CD4-positive, alpha-beta T cell treated with Interleukin-4 for 4 hours (primary cell): ENCODE results near the gene DHRS1.

Experiments
- DNase-seq: peaks from one replicate; pipeline ENCODE4 v3.0.0-alpha.2; 2020

The DHRS1 gene

DNA sequence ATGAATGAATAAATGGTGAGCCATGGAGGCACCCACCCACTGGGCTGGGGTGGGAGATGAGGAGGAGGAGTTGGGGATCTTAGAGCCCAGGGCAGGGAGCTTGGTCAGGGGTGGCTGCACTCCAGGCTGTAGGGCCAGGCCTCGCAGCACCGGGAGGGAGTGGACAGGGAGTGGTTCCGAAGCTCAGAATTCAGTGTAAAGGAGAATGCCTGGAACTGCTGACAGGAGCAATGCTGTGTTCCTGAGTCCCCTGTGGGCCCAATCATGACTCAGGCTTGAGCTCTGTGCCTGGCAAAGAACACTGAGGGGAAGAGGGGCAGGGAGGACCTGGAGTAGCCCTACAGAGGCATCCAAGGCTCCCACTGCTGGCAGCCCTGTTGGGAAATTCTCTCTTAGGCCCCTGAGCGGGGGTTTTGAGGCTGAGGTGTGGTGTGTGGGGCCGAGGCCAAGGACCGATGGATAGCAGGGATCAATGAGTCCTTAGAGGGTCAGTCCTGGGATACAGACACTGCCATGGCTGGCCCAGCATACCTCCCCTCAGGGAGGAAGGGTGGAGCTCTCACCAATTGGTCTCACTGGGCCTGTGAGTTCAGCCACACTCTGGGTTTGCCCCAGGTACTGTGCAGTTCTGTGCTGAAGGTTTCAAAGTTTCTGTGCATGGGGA is 18.7 kb downstream of the DHRS1 start:
- DNase-seq: no peak

DNA sequence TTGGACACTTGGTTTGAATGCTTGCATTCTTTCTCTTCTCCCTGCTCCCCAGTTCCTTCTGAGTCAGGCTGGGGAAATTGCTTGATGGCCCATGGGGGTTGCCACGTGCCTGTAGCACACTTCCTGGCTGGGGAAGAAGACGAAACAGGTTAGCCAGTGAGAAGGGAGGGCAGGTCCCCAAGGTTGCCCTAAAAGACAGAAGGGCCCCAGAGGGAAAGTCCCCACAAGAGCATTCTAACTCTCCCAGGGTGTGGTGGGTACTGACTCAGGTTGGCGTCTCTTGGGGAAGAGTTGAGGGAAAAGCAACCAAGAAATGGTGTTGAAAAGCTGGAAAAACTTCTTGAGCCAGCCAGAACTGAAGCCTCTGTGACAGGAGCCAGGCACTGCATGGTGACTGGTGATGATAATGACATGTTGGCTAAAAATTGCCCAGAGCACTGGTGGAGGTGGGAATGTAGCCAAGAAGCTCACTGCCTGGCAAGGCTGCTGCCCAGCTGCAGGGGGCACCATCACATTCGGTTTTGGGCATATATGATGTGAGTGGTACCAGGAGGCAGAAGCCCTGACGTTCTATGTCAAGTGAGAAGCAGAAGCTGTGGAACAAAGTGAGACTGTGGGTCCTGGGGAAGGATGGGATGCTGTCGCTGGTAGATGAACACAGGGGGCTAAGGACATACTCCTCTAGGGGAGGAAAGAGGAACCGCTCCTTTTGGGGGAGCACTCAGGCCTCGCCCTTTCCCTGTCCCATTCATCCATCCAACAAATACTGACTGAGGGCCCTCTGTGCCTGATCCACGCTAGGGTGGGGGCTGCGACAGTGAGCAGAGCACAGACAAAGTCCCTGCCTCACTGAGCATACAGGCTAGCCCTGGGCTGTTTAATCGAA is 20.0 kb downstream of the DHRS1 start:
- DNase-seq: peak; percentile 70

DNA sequence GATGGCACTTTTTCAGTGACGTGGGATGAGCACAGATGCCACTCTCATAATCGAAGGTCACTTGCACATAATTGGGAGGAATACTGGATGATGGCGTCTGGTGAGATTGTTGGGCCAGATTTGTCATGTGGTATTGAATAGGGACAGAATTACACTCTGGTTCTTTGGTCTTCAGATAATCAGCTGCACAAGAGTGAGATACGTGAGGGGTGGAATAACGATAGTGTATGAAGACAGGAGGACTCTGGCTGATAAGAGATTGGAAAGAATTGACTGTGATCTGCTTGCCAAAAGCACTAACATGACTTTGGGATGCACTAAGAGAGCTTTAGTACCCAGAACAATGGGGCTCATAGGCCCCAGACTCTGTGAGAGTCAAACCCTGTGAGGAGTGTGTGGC is 21.2 kb downstream of the DHRS1 start:
- no peak for DNase-seq

DNA sequence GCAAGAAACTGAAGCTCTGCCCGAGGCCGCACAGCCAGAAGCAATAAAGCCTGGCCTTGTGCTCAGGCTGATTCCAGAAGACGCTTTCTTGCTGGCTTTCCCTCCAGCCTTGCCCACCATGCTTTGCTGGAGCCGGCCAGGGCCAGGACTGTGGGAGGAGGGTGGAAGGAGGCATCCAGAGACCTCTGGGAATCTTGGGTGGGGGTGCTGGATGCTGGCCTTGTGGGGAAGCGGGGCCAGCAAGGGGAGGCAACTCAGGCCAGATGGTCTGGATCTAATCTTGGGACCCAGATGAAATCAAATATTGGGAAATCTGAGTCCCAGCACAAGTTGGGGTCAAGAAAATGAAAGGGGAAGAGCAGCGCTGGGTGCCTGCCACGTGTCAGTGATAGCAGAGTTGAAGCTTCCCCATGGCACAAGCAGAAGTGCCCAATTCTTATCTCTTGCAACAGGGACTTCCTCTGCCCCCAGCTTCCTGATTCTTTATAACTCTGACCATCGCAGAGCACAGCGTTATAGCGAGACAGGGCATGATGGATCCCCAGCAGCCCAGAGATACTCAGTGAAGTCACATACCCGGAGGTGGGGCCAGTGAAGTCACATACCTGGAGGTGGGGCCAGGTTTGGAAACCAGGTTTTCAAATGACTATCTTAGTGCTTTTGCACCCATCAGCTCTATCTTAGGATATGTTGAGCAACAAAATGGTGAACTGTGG is 21.8 kb downstream of the DHRS1 start:
- no peak for DNase-seq

DNA sequence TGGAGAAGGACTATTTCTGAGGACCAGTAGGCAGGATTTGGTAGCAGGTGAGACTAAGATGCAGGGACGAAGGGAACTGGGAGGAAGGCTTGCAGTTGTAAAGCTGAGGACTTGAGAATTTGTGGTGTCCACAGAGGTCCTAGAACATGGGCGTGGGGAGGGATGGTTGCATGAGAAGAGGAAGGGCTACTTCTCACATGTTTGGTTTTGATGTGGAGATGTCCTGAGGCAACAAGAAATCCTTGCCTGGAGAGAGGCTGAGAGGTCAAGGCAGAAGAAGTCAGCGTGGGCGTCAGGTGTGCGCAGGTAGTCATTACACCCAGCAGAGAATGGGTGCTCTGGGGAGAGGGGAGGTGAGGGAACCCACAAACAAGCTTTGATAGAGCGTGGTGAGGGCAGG is 22.5 kb downstream of the DHRS1 start:
- no peak for DNase-seq

DNA sequence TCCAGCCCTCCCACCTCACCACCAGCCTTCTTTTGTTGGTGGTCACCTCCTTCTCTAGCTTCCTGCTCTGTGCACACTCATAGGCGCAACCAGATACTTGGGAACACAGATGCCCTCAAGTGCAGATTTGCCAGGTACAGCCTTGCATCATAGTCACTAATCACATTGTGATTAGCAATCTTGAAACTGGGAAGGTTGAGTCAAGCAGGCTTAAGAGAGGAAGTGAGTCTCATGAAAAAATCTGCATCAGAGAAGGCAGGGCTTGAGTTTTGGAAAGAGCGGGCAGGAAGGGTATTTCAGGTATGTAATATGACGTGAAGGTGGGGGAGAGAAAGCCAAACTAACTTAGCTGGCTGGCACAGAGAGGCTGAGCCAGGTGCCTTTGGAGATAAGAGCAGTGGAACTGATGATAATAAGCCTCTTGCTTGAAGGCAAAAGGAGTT is 25.5 kb downstream of the DHRS1 start:
- DNase-seq: peak; percentile 66

DNA sequence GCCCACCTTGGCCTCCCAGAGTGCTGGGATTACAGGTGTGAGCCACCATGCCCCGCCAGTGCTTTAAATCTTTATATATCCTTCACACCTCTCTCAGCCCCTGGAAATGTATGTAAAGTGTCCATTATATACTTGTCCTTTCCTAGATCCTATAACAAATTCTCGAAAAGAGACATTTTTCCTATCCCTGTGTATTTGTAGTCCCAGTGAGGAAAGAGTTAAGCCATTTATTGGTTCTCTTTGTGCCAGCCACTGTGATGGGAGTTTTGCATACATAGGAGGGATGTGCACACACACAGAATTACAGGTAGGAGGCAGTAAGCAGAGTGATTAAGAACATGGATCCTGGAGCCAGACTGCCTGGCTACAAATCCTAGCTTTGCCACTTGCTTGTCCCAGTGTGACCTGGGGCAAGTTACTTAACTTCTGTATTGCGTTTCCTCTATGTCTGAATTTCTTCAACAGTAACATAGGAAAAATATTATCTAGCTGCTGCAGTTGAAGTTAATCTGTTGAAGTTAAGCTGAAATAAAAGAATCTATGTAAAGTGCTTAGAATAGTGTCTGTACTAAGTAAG is 26.1 kb downstream of the DHRS1 start:
- DNase-seq: no peak

DNA sequence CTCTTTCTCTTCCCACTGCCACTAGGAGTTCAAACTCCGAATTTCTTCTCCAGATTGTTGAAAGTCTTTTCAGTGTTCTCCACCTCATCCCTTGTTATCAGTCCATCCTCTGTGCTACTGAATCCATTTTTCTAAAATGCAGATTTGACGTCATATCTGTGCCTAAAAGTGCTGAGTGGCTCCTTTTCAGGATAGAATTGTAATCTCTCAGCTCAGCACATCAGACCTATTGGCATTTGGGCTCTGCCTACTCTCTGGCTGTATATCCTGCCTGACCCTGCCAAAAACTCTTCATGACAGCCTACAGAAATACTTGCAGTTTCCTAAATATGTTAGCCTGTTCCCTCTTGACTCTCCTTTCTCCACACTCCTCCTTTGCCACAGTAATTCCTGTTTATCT is 27.1 kb downstream of the DHRS1 start:
- DNase-seq: no peak

DNA sequence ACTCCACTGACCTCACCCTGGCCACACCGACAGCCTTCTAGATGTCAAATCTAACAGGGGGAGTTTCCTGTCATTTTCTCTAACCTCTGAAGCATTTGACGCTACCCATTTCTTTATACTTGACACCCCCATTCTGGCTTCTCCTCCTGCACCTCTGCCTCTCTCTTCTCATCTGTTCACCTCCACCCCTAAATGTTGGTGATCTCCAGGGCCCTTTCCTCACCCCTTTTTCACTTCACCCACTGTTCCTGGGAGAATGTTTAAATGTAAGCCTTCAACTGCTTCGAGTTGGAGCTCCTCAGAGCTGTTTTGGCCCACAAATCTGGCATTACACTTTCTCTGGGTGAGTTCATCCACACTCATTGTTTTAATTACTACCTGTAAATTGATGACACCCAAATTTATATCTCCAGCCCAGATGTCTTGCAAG is 27.7 kb downstream of the DHRS1 start:
- DNase-seq: no peak

DNA sequence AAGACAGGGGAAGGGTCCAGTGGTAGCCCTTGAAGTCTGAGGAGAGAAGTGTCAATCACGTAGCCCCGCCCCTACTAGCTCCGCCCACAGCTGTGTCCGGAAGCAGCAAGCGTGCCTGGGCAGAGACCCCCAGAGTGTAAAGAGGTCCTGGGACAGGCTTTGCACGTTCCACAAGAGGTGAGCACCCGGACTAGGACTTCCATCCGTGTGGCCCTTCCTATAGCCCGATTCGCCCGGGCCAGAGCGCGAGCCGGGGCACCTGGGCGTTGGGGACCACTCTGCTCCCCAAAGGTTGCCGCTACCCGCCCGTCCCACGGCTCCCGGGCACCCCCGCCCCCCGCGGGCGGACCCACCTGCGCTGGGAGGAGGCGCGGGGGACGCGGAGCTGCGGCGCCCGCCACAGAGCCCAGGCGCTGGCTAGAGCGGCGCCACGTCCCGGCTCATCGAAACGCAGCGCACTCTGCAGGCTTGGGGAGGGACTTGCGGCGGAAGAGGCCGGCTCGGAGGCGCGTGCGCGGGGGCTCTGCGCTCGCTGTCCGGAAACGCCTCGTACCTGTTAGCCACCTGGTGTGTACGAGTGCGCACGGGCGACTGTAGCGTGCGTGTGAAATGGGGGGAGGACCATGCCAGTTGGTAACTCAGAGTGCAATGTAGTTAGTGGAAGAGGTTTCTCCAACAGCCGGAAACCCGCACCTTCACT is 28.3 kb downstream of the DHRS1 start, which contains the start of gene RABGGTA:
Gene RABGGTA, minus strand, starts transcription at position 464 of the 700 bp plus-strand sequence. CDS start 482 bp downstream, outside the sequence.
- peak; percentile 93 for DNase-seq

DNA sequence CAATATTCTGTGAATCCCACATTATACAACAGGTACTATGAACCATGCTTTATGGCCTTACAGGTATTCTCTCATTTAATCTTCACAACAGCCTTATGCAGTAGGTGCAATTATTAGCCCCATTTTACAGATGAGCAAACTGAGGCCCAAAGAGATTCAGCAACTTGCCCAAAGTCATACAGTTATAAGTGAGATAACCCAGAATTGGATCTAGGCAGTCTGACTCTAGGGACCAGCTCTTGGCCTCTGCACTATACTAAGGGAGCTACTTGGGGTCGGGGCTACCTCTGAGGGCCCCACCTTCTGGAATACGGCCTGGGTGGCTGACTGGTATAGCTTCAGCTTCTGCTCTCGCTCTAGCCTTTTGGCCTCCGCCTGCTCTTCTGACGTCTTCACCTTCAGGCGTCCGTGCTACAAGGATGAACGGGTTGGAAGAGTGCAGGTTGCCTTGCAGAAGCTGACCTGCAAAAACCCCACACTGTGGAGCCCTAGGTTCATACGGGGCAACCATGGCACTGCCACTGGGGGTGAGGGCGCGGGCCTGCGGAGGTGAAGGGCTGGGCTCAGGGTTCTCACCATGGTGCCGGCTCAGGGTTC is 28.9 kb downstream of the DHRS1 start:
- DNase-seq: no peak

DNA sequence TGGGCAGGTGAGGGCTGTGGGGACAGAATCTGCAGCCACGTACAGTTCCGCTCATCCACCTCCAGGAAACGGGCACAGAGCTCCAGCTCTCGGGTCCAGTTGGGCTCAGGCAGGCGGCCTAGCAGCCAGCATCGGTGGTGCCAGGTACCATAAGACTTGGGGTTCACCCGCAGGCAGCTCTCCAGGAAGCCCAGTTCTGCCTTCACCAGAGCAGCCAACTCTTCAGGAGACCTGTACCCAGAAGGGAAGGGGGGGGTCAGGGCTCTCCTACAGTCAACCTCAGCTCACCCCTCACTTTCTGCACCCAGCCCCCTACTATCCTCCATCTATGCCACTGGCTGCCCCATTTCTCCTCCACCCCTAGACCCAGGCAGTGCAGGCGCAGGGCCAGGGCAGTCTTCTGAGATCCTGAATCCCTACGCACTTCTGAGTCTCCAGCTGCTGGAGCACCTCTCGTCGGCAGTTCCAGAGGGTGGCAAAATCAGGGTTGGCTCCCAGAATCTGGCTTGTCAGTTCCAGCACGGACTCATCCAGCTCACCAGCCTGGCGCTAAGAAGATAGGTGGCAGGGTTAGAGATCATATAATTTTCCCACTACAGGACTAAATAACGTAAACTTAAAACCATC is 29.6 kb downstream of the DHRS1 start:
- DNase-seq: no peak

DNA sequence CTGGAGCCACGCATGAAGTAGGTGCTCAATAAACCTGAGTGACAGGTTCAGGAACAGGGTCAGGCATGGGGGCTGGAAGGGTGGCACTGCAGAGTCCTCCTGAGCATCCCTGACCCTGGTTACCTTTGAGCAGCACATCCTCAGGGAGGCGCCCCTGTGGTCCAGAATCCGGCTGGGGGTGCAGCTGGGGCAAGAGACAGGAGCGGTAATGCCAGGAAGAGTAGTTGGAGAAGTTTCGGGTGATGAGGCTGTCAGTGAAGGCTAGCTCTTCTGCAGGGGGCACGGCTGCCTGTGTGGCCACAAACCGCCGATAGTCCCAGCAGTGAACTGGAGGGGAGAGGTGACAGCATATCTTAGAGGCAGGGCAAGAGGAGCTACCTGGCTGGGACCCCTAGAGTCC is 30.2 kb downstream of the DHRS1 start:
- DNase-seq: no peak

DNA sequence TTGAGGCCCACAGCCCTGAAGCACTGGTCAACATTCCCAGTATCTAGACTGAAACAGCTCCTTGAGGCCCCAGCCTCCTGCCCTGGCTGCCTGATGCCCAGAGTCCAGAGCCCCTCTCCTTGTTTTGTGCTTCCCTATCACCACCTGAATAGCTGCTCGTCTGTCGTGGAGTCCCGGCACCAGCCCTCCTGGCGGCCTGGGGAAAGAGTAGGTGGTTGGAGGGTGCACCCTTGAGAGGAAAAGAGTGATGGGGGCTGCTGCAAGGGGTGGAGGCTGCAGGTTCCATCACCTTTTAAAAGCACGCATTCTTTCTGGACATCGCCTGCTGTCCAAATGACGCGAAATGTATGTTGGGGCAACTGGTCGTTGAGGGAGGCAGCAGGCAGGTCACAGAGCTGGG is 31.4 kb downstream of the DHRS1 start:
- DNase-seq: no peak

DNA sequence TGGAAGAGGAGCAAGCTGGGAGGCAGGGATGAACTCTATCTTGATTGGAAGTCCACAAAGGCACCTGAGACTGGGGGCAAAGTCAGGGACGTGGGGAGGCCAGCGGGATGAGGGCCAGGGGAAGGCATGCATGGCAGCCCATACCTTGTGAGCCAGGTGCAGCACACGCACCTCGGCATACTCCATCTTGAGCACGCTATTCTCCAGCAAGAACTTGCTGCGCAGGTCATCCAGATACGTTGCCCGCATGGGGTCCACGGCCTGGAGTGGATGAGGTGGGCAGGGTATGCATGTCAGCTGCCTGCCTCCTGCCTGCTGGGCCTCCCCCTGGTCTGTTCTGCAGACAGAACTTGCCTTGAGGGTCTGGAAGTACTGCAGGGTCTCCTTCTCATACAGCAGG is 32.1 kb downstream of the DHRS1 start:
- DNase-seq: no peak

DNA sequence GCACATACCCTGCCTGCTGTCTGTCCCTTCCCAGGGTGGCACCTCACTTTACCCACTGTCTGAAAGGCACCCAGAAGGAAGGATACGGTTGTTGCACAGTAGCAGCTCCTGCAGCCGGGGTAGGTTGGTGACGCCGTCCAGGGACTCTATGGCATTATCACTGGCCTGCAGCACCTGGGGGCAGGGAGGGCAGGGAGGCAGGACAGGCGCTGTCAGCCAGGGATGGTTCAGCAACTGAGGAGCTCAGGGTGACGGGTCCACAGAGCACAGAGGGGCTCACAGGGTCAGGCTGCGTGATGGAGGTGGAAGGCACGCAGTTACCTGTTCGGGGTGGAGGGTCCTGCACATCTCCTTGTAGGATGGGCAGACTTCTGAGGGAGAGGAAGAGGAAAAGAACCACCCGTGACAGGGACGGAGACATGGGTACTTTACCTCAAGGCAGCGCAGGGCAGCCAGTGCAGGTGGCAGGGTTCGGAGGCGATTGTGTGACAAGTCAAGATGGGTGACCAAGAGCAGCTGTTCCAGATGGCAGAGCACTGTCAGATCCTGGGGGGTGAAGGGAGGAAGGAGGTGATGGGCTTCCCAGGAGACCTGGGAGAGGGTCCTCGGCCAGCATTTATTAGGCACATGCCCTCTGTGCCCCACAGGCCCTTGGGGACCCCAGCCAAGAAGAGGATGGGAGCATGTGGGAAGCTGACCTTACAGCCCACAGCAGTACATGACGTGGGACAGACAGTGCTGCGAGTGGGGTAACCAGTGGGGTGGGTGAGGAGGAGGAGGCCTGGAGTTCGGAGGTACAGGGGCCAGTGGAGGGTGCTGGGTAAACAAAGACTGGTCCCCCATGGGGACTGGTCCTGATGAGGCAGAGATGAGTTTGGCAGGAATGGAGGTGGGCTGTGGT is 33.0 kb downstream of the DHRS1 start:
- DNase-seq: no peak

DNA sequence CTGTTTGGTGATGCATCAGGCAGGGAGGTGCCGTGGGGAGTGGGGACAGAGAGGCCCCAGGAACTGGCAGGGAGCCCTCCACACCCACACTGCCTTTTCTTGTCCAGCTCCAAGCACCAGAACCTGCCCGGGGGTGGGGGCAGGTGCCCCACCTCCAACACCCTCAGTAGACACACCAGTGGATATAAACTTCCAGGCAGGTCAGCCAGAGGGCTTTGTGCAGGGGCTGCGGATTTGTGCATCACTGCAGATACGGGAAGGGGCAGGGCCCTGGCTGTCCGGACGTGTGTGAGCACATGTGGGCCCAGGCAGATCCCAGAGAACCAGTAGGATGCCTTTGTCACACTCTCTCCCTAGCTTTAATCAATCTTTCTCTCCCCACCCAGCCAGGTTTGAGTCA is 35.3 kb downstream of the DHRS1 start:
- DNase-seq: no peak

DNA sequence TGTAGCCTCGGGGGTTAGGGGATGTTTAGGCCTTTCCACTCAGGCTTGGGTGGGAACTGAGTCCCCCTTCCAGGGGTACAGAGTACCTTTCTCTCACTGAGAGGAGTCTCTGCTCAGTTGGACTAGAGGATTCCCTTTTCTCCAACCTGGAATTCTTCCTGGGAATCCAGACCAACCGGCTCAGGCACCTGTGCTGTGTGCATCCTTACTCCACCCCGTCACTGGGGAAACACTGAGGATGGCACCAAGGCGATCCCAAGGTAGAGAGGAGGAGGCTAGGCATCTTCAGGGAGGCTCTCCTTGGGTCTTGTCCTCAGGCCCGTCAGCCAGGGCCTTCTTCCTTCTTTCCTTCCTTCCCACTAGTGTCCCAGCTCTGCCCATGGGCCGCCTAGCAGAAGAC is 35.7 kb downstream of the DHRS1 start:
- DNase-seq: no peak

DNA sequence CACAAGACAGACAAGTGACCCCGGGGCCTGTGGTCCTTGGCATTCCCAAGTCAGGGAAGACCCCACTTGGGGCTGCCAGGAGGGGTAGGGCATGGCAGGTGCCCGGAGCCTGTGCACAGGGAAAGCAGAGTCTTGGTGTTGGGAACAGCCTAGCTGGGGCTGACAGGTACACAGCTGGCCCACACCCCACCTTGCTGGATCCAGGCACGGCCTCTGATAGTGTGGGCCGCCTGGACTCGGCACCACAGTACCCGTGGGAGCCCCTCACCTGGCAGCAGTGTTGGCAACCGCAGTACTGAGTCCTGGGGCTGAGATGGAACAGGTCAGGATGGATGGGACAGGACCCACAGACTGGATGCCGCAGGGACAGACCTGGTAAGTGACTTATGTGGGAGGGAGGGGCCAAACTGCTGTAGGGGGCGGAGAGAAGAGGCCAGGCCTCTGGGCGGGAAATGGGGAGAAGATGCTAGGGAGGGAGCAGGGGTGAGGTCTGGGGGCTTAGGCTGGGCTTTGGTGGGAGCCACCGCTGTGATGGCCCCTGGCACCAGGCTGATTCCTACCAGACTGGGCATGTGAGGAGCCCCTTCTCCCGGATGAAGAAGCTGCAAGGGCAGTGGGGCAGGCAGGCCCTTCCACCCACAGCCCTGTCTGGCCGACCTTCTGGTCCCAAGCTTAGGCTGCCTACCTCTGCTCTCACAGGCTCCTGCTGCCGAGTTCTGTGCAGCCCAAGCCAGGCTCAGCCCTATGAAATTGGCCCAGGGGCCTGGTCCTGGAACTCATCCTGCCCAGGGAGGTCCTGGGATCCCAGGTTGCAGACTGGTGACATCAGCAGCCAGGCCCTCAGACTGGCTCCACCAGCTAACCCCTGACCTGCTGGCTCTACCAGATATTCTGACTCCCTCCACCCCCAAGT is 36.5 kb downstream of the DHRS1 start, which contains the start of gene TGM1:
Gene TGM1, minus strand, starts transcription at position 357 of the 913 bp plus-strand sequence. CDS start 825 bp downstream, outside the sequence.
- no peak for DNase-seq
